Mesenchymal stem cell (in vitro differentiated cells and primary cell): ENCODE measurements around the gene NFASC.

Source experiments
- DNase-seq: peaks from one replicate; pipeline ENCODE4 v3.0.0-alpha.2; 2013
- H2AFZ ChIP-seq: one replicate; pipeline ENCODE4 v1.6.1; 2013; ENCODE audit warnings: low read depth, mild to moderate bottlenecking, control low read depth, inconsistent platforms, low read length, moderate library complexity
- H2AK5ac ChIP-seq: 2 replicates; pipeline ENCODE4 v1.6.1; 2013; ENCODE audit warnings: low read length, moderate library complexity, mild to moderate bottlenecking, inconsistent platforms; ENCODE audit not compliant: severe bottlenecking
- H2BK120ac ChIP-seq: one replicate; pipeline ENCODE4 v1.6.1; 2013; ENCODE audit warnings: low read depth, mild to moderate bottlenecking, inconsistent platforms, low read length, moderate library complexity
- H2BK12ac ChIP-seq, 2 experiments: one replicate each; pipeline ENCODE4 v1.6.1; 2013; ENCODE audit warnings: inconsistent platforms in 2 of 2, low read length in 2 of 2, mild to moderate bottlenecking in 2 of 2, moderate library complexity in 2 of 2, control low read depth in 1 of 2
- H2BK15ac ChIP-seq: one replicate; pipeline ENCODE4 v1.6.1; 2013; ENCODE audit warnings: mild to moderate bottlenecking, low read depth, inconsistent platforms; ENCODE audit not compliant: poor library complexity, severe bottlenecking
- H2BK5ac ChIP-seq: 2 replicates; pipeline ENCODE4 v1.6.1; 2013; ENCODE audit warnings: low read depth, mild to moderate bottlenecking, low read length, control low read depth, inconsistent platforms; ENCODE audit not compliant: poor library complexity, severe bottlenecking
- H3K14ac ChIP-seq, 2 experiments: one replicate each; pipeline ENCODE4 v1.6.1; 2013; ENCODE audit warnings: inconsistent platforms in 2 of 2, low read length in 2 of 2, control low read depth in 1 of 2, mild to moderate bottlenecking in 1 of 2, moderate library complexity in 1 of 2
- H3K18ac ChIP-seq, 2 experiments: one replicate each; pipeline ENCODE4 v1.6.1; 2013; ENCODE audit warnings: inconsistent platforms in 2 of 2, low read length in 2 of 2, control low read depth in 1 of 2, low read depth in 1 of 2, mild to moderate bottlenecking in 1 of 2
- H3K23ac ChIP-seq, 2 experiments: one replicate each; pipeline ENCODE4 v1.6.1; 2013; ENCODE audit warnings: inconsistent platforms in 2 of 2, low read length in 2 of 2, mild to moderate bottlenecking in 2 of 2, moderate library complexity in 2 of 2, control low read depth in 1 of 2
- H3K27ac ChIP-seq: 2 replicates; pipeline ENCODE4 v1.5.1; 2013; ENCODE audit warnings: mild to moderate bottlenecking, moderate library complexity, low read length, control low read depth, inconsistent platforms; ENCODE audit not compliant: poor library complexity, severe bottlenecking
- H3K27me3 ChIP-seq, 2 experiments: 2 replicates each; pipeline versions ENCODE4 v1.6.1 to v1.7.0; 2013; ENCODE audit warnings: low read length in 2 of 2, mild to moderate bottlenecking in 2 of 2, moderate library complexity in 2 of 2, control low read depth in 1 of 2, inconsistent platforms in 1 of 2; ENCODE audit not compliant: control insufficient read depth in 1 of 2, insufficient read depth in 1 of 2
- H3K36me3 ChIP-seq, 2 experiments: 2 replicates each; pipeline versions ENCODE4 v1.6.1 to v1.7.0; 2013; ENCODE audit warnings: low read length in 2 of 2, control low read depth in 1 of 2, inconsistent platforms in 1 of 2, low read depth in 1 of 2, mild to moderate bottlenecking in 1 of 2; ENCODE audit not compliant: insufficient read depth in 2 of 2, control insufficient read depth in 1 of 2
- H3K4ac ChIP-seq, 2 experiments: one replicate each; pipeline ENCODE4 v1.6.1; 2013; ENCODE audit warnings: inconsistent platforms in 2 of 2, low read length in 2 of 2, mild to moderate bottlenecking in 2 of 2, moderate library complexity in 2 of 2, control low read depth in 1 of 2, low read depth in 1 of 2
- H3K4me1 ChIP-seq: 2 replicates; pipeline ENCODE4 v1.6.1; 2013; ENCODE audit warnings: low read depth, low read length, control low read depth; ENCODE audit not compliant: control insufficient read depth, insufficient read depth
- H3K4me2 ChIP-seq: 2 replicates; pipeline ENCODE4 v1.6.1; 2013; ENCODE audit warnings: low read length, mild to moderate bottlenecking, inconsistent platforms; ENCODE audit not compliant: poor library complexity, severe bottlenecking
- H3K4me3 ChIP-seq, 2 experiments: 2 replicates each; pipeline versions ENCODE4 v1.5.1 to v1.7.0; 2013; ENCODE audit warnings: low read length in 2 of 2, mild to moderate bottlenecking in 2 of 2, control low read depth in 1 of 2, low read depth in 1 of 2; ENCODE audit not compliant: insufficient read depth in 1 of 2
- H3K79me1 ChIP-seq: replicated peaks from 2 replicates; pipeline ENCODE4 v1.6.1; 2013; ENCODE audit warnings: mild to moderate bottlenecking, control low read depth, low read length, inconsistent platforms; ENCODE audit not compliant: poor library complexity, severe bottlenecking
- H3K9ac ChIP-seq: 2 replicates; pipeline ENCODE4 v1.7.0; 2013; ENCODE audit warnings: mild to moderate bottlenecking, low read length, moderate library complexity
- H3K9me3 ChIP-seq: 2 replicates; pipeline ENCODE4 v1.7.0; 2013; ENCODE audit warnings: mild to moderate bottlenecking, low read length; ENCODE audit not compliant: control insufficient read depth
- H4K8ac ChIP-seq: one replicate; pipeline ENCODE4 v1.6.1; 2013; ENCODE audit warnings: inconsistent platforms, mild to moderate bottlenecking, low read length, moderate library complexity
- H4K91ac ChIP-seq: one replicate; pipeline ENCODE4 v1.6.1; 2013; ENCODE audit warnings: mild to moderate bottlenecking, low read length, inconsistent platforms
- WGBS: methylation state at CpG from one replicate; pipeline ENCODE4 v1.1.7; 2013; ENCODE audit warnings: mixed read lengths; 5-methylcytosine and 5-hydroxymethylcytosine counted together

The NFASC gene

GRCh38 chr1:205069371-205070125 lies 198.9 kb downstream of the NFASC start:
- Histone ChIP-seq H3K9me3 (no peaks in the 10 kb centered on the region), H3K14ac (peak overlapping the region in 1 of 2 experiments; percentile 2), H3K4ac (no peak overlapping the region), H3K79me1 (no peaks in the 10 kb centered on the region), H4K8ac (no peak overlapping the region), H3K4me2 (no peak overlapping the region), H3K18ac (no peak overlapping the region), H2AFZ (no peak overlapping the region), H2BK12ac (no peak overlapping the region), H2AK5ac (no peak overlapping the region), H2BK5ac (no peak overlapping the region), H3K4me1 (peaks cover 2% of the 10 kb centered on the region), H3K23ac (no peak overlapping the region), H3K4me3 (no peak overlapping the region), H3K9ac (no peak overlapping the region), H3K27me3 (peaks cover 12 to 17% of the 10 kb centered on the region in 2 experiments), H3K27ac (no peak overlapping the region), H2BK120ac (no peak overlapping the region), H4K91ac (peak overlapping the region; percentile 39), H2BK15ac (no peak overlapping the region), H3K36me3 (no peaks in the 10 kb centered on the region)
- WGBS: 89% methylated on average over 42 of the region's 42 CpGs
- DNase-seq: no peak

- no peak overlapping the region for H3K18ac ChIP-seq
- no peak overlapping the region for H3K27ac ChIP-seq
- 82% methylated on average over 2 of the region's 2 CpGs for WGBS
- H3K4ac ChIP-seq: no peak overlapping the region
- no peak overlapping the region for H4K8ac ChIP-seq
- no peaks in the 10 kb centered on the region for H3K79me1 ChIP-seq
- H3K27me3 ChIP-seq: peaks cover 11 to 12% of the 10 kb centered on the region in 2 experiments
- H2BK120ac ChIP-seq: no peak overlapping the region
- H3K23ac ChIP-seq: no peak overlapping the region
- no peak overlapping the region for H3K9ac ChIP-seq
- H2BK12ac ChIP-seq: no peak overlapping the region
- H4K91ac ChIP-seq: no peak overlapping the region
- no peak for DNase-seq
- no peak overlapping the region for H3K4me2 ChIP-seq
- no peak overlapping the region for H2AK5ac ChIP-seq
- no peaks in the 10 kb centered on the region for H3K36me3 ChIP-seq
- H3K4me3 ChIP-seq: no peak overlapping the region
- H2BK15ac ChIP-seq: peak overlapping the region; percentile 26
- H2AFZ ChIP-seq: no peak overlapping the region
- no peaks in the 10 kb centered on the region for H3K9me3 ChIP-seq
- no peak overlapping the region for H2BK5ac ChIP-seq
- no peak overlapping the region for H3K14ac ChIP-seq
- H3K4me1 ChIP-seq: peaks cover 4% of the 10 kb centered on the region
These were observed 200.4 kb downstream of the NFASC start for GRCh38 chr1:205071028-205071409.

GRCh38 chr1:205071801-205072200 lies 201.1 kb downstream of the NFASC start:
- Histone ChIP-seq H2AFZ (no peak overlapping the region), H3K27me3 (peaks cover 7 to 11% of the 10 kb centered on the region in 2 experiments), H3K18ac (no peak overlapping the region), H3K4me1 (peaks cover 4% of the 10 kb centered on the region), H2BK15ac (no peak overlapping the region), H2BK120ac (no peak overlapping the region), H3K4me2 (no peak overlapping the region), H4K8ac (no peak overlapping the region), H2BK5ac (no peak overlapping the region), H3K4ac (no peak overlapping the region), H3K14ac (no peak overlapping the region), H3K4me3 (no peak overlapping the region), H3K27ac (no peak overlapping the region), H3K9me3 (no peaks in the 10 kb centered on the region), H3K79me1 (no peaks in the 10 kb centered on the region), H3K23ac (no peak overlapping the region), H2AK5ac (no peak overlapping the region), H3K36me3 (no peaks in the 10 kb centered on the region), H3K9ac (no peak overlapping the region), H4K91ac (peak overlapping the region; percentile 35), H2BK12ac (no peak overlapping the region)
- no peak for DNase-seq
- 84% methylated on average over 10 of the region's 12 CpGs for WGBS

GRCh38 chr1:205072286-205072685 lies 201.6 kb downstream of the NFASC start:
- Histone ChIP-seq H4K8ac (no peak overlapping the region), H2AFZ (no peak overlapping the region), H3K4me2 (no peak overlapping the region), H3K9ac (no peak overlapping the region), H3K4me3 (no peak overlapping the region), H3K14ac (no peak overlapping the region), H3K27me3 (peaks cover 6 to 7% of the 10 kb centered on the region in 2 experiments), H3K4me1 (peaks cover 6% of the 10 kb centered on the region), H2BK12ac (no peak overlapping the region), H2BK120ac (no peak overlapping the region), H2BK15ac (no peak overlapping the region), H3K4ac (no peak overlapping the region), H4K91ac (no peak overlapping the region), H3K79me1 (no peaks in the 10 kb centered on the region), H3K9me3 (no peaks in the 10 kb centered on the region), H3K36me3 (no peaks in the 10 kb centered on the region), H3K18ac (no peak overlapping the region), H3K23ac (no peak overlapping the region), H2BK5ac (no peak overlapping the region), H2AK5ac (no peak overlapping the region), H3K27ac (no peak overlapping the region)
- DNase-seq: no peak
- WGBS: 84% methylated on average over 9 of the region's 9 CpGs
